KBM-7 (cell line): Measurements from ENCODE around the gene PPIG.
"Not testable (repeated sequence)": the region's sequence is repeated elsewhere in the genome, so short reads cannot be mapped to it uniquely, and the experiment has no call there.

Experiments
- DNase-seq: peaks from one replicate; pipeline ENCODE4 v3.0.0-alpha.2; 2015
- in situ Hi-C: fragments of 300-500 bp; cut with MboI; formaldehyde crosslinking; loops from 2 replicates; pipeline ENCODE4 v1.14.3; 2020; ENCODE audit warnings: low sequenced_read_pairs, low pct_unique_long_range_greater_than_20kb, mixed read lengths

PPIG gene

DNA sequence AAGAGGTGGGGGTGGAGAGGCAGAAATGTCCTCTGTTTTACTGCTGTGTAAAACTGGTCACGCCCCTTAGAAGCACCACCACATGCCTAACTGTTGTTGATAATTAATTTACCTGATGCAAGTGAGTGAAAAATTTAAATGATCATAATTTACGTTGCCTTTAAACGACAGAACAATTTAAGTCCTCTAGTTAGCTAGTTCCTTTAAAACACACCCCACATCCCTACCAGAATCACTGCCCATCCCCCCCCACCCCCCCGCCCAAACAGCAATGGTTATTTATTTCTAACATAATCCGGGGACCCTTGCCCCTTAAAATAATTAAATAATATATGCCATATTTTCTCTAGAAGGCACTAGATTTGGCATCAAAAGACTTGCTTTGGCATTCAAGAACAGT lies 633 bp upstream of the PPIG start:
- in situ Hi-C loops: no loop called here
- no peak for DNase-seq

DNA sequence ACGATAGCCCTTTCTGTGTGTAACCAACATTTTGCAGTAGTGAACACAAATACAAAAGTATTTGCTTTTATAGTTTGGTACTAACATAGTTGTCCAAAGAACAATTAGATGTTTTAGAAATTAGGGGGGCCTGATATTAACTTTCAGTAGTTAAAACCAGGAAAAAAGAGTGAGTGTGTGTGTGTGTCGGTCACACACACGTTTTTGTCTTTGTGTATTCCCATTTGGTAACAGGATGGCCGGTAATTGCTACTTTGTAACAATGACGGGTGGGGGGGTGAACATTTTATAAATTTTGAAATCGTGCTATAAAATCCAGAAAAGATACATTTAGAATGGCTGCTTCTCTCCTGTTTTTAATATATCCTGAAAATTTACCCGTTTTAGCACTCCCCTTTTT lies 1.5 kb downstream of the PPIG start:
- DNase-seq: no peak
- in situ Hi-C loops: no loop called here

GRCh38 chr2:169590804-169591203 lies 6.7 kb downstream of the PPIG start:
- in situ Hi-C loops: no loop called here
- no peak for DNase-seq

DNA sequence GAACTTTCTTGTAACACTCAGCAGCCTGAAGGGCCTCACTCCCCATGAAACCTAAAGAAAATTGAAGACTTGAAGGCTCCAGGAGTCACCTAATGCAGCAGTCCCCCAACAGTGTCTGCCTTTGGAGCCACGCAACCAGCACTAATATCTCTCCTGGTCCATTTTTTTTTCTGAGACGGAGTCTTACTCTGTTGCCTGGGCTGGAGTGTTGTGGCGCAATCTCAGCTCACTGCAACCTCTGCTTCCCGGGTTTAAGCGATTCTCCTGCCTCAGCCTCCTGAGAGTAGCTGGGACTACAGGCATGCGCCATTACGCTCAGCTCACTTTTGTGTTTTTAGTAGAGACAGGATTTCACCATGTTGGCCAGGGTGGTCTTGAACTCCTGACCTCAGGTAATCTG lies 12.4 kb downstream of the PPIG start:
- DNase-seq, in situ Hi-C loops: not testable (repeated sequence)

GRCh38 chr2:169598982-169599381 lies 14.8 kb downstream of the PPIG start:
- no peak for DNase-seq
- in situ Hi-C loops: no loop called here

- in situ Hi-C loops: no loop called here
- no peak for DNase-seq
Observed at GRCh38 chr2:169599568-169599967, 15.4 kb downstream of the PPIG start.

GRCh38 chr2:169609264-169609663 lies 25.1 kb downstream of the PPIG start:
- no peak for DNase-seq
- in situ Hi-C loops: no loop called here

GRCh38 chr2:169613876-169614275 lies 29.7 kb downstream of the PPIG start:
- in situ Hi-C loops: no loop called here
- no peak for DNase-seq

GRCh38 chr2:169615982-169616381 lies 31.8 kb downstream of the PPIG start:
- in situ Hi-C loops, DNase-seq: not testable (repeated sequence)

DNA sequence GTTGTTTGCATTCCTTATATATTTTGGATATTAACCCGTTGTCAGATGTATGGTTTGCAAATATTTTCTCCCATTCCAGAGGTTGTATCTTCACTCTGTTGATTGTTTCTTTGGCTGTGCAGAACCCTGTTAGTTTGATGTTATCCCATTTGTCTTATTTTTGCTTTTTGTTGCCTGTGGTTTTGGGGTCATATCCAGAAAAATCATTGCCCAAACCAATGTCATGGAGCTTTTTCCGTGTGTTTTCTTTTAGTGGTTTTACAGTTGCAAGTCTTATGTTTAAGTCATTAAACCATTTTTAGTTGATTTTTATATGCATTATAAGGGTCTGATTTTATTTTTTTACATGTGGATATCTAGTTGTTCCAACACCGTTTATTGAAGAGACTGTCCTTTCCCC lies 35.8 kb downstream of the PPIG start:
- no peak for DNase-seq
- in situ Hi-C loops: no loop called here

GRCh38 chr2:169620509-169620908 lies 36.4 kb downstream of the PPIG start:
- in situ Hi-C loops: no loop called here
- DNase-seq: no peak

GRCh38 chr2:169623235-169623634 lies 39.1 kb downstream of the PPIG start:
- in situ Hi-C loops: no loop called here
- peak; percentile 39 for DNase-seq

DNA sequence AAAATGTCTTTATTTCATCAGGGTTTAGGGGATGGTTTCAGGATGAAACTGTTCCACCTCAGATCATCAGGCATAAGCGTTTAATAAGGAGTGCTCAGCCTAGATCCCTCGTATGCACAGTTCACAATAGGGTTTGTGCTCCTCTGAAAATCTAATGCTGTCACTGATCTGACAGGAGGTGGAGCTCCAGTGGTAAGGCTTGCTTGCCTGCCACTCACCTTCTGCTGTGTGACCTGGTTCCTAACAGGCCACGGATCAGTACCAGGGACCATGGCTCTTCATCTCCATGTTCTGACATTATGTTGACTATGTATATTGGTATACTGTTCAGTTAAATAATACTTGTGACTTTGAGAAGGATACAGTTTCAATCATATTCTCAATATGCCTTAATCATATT lies 41.6 kb downstream of the PPIG start:
- no peak for DNase-seq
- in situ Hi-C loops: no loop called here

DNA sequence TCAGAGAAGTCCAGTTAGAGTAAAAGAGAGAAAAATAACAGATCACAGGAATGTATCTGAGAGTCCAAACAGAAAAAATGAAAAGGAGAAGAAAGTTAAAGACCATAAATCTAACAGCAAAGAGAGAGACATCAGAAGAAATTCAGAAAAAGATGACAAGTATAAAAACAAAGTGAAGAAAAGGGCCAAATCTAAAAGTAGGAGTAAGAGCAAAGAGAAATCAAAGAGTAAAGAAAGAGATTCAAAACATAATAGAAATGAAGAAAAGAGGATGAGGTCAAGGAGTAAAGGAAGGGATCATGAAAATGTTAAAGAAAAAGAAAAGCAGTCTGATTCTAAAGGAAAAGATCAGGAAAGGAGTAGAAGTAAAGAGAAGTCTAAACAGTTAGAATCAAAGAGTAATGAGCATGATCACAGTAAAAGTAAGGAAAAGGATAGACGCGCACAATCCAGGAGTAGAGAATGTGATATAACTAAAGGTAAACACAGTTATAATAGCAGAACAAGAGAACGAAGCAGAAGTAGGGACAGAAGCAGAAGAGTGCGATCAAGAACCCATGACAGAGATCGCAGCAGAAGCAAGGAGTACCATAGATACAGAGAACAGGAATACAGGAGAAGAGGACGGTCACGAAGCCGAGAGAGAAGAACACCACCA lies 52.4 kb downstream of the PPIG start:
- in situ Hi-C loops: no loop called here
- no peak for DNase-seq

DNA sequence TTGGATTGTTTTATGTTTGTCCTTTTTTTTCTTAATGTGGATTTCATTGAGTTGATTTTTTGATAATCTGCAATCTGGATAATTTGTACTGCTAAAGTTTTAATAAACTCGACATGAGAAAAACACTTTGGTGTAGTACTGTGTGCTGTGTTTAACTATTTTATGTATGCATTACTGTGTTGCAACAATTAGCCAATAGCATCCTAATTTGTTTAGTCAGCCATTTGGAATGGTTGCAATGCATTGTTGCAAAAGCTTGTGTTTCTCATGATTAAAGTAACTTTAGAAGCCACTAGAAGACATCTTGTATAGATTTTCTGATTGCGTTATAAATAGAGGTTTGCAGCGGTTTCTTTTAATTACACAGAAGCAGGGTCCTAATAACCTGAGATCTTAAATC lies 53.5 kb downstream of the PPIG start:
- in situ Hi-C loops: no loop called here
- no peak for DNase-seq

GRCh38 chr2:169640104-169640503 lies 56.0 kb downstream of the PPIG start:
- in situ Hi-C loops: no loop called here
- DNase-seq: no peak

GRCh38 chr2:169641464-169641863 lies 57.3 kb downstream of the PPIG start:
- DNase-seq: no peak
- in situ Hi-C loops: no loop called here

GRCh38 chr2:169644173-169644572 lies 60.0 kb downstream of the PPIG start:
- DNase-seq: no peak
- in situ Hi-C loops: no loop called here

DNA sequence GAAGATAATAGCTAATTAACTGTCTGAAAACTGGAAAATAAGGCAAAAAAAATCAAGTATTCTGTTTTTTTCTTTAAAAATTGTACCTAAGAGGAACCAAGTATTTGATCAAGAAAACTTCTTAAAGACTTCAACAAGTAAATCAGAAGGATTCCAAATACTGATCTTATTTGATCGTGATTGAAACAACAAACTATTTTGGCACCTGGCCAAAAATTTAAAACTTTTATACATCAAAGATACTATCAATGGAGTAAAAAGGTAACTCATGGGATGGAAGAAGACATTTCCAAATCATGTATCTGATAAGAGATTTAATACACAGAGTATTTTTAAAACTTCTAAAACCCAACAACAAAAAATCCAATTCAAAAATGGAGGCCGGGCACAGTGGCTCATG lies 63.3 kb downstream of the PPIG start:
- no peak for DNase-seq
- in situ Hi-C loops: no loop called here

DNA sequence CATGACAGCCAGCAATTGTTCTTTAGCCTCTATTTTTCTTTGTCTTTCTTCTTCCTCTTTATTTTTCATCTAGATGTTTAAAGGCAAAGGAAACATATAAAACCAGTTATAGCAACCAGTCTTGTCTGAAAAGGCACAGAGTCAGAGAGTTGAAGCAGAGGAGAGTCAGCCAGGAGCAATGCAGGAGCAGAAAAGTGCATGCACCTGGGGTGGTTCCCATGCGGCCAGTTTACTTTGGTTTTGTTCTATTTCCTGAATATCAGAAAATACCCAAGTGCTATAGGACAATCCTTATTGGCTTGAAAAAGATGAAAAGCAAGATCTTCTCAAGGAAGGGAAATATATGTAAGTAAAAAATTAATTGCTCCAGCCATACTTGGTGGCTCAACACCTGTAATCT lies 65.1 kb downstream of the PPIG start:
- in situ Hi-C loops: no loop called here

GRCh38 chr2:169653636-169654035 lies 69.5 kb downstream of the PPIG start:
- no peak for DNase-seq
- in situ Hi-C loops: no loop called here

More for the DNA sequence above, 65.1 kb downstream of the PPIG start:
- DNase-seq: no peak

DNA sequence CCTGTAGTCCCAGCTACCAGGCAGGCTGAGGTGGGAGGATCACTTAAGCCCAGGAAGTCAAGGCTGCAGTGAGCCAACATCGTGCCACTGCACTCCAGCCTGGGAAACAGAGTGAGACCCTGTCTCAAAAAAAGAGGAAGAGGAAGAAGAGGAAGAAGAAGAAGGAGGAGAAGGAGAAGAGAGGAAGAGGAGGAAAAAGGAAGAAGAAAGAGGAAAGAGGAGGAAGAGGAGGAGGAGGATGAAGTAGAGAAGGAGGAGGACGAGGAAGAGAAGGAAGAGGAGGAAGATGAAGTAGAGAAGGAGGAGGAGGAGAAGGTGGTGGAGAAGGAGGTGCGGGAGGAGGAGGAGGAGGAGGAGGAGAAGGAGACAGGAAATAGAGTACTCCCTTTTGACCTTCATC lies 72.0 kb downstream of the PPIG start:
- peak; percentile 33 for DNase-seq
- in situ Hi-C loops: no loop called here
